ENCODE results near the gene OTOP3.

Gene OTOP3

GRCh38 chr17:74925242-74925641, 10.5 kb upstream of the OTOP3 start:
- H3K9me3 ChIP-seq (ENCODE audit: insufficient read depth, low read depth, low read length), result no peaks in the 10 kb centered on the region
- 0 out of 2 replicates have a peak, but pooled peaks cover 2% of the 10 kb centered on the region for H3K4me1 ChIP-seq (ENCODE audit: insufficient read depth, low read length)
- no peak overlapping the region for H3K4me3 ChIP-seq (ENCODE audit: low read length)
- no peak overlapping the region for H3K27ac ChIP-seq (ENCODE audit: low read depth, low read length)
- no peak overlapping the region for H3K9ac ChIP-seq (ENCODE audit: low read depth, low read length)
- peaks cover 87% of the 10 kb centered on the region for H3K27me3 ChIP-seq (ENCODE audit: insufficient read depth, low read length)
- WGBS, result 74% methylated on average over 3 of the region's 3 CpGs
- no peaks in the 10 kb centered on the region for H3K36me3 ChIP-seq (ENCODE audit: insufficient read depth, low read length)

GRCh38 chr17:74928786-74929185, 6.9 kb upstream of the OTOP3 start:
- no peaks in the 10 kb centered on the region for H3K9me3 ChIP-seq (ENCODE audit: insufficient read depth, low read depth, low read length)
- H3K27ac ChIP-seq (ENCODE audit: low read depth, low read length), result no peak overlapping the region
- 80% methylated on average over 6 of the region's 6 CpGs for WGBS
- 0 out of 2 replicates have a peak, but pooled peaks cover 2% of the 10 kb centered on the region for H3K4me1 ChIP-seq (ENCODE audit: insufficient read depth, low read length)
- H3K4me3 ChIP-seq (ENCODE audit: low read length), result no peak overlapping the region
- peaks cover 78% of the 10 kb centered on the region for H3K27me3 ChIP-seq (ENCODE audit: insufficient read depth, low read length)
- no peaks in the 10 kb centered on the region for H3K36me3 ChIP-seq (ENCODE audit: insufficient read depth, low read length)
- H3K9ac ChIP-seq (ENCODE audit: low read depth, low read length), result no peak overlapping the region

GRCh38 chr17:74930535-74931036, 5.1 kb upstream of the OTOP3 start:
- no peak overlapping the region for H3K9ac ChIP-seq (ENCODE audit: low read depth, low read length)
- no peak overlapping the region for H3K27ac ChIP-seq (ENCODE audit: low read depth, low read length)
- H3K36me3 ChIP-seq (ENCODE audit: insufficient read depth, low read length), result no peaks in the 10 kb centered on the region
- H3K4me1 ChIP-seq (ENCODE audit: insufficient read depth, low read length), result no peaks in the 10 kb centered on the region
- no peak overlapping the region for H3K4me3 ChIP-seq (ENCODE audit: low read length)
- H3K27me3 ChIP-seq (ENCODE audit: insufficient read depth, low read length), result peaks cover 78% of the 10 kb centered on the region
- WGBS, result 92% methylated on average over 24 of the region's 24 CpGs
- no peaks in the 10 kb centered on the region for H3K9me3 ChIP-seq (ENCODE audit: insufficient read depth, low read depth, low read length)

- Histone ChIP-seq H3K9ac (ENCODE audit: low read depth, low read length) (no peak overlapping the region), H3K4me3 (ENCODE audit: low read length) (peak overlapping the region; percentile 44), H3K4me1 (ENCODE audit: insufficient read depth, low read length) (no peaks in the 10 kb centered on the region), H3K36me3 (ENCODE audit: insufficient read depth, low read length) (no peaks in the 10 kb centered on the region), H3K9me3 (ENCODE audit: insufficient read depth, low read depth, low read length) (no peaks in the 10 kb centered on the region), H3K27me3 (ENCODE audit: insufficient read depth, low read length) (peaks cover 82% of the 10 kb centered on the region), H3K27ac (ENCODE audit: low read depth, low read length) (no peak overlapping the region)
- WGBS, result 59% methylated on average over 3 of the region's 3 CpGs
These were observed 650 bp upstream of the OTOP3 start for GRCh38 chr17:74935048-74935447.

- no peak overlapping the region for H3K27ac ChIP-seq (ENCODE audit: low read depth, low read length)
- peak overlapping the region; percentile 44; the same call in 1 of the 2 replicates for H3K4me3 ChIP-seq (ENCODE audit: low read length)
- H3K9me3 ChIP-seq (ENCODE audit: insufficient read depth, low read depth, low read length), result no peaks in the 10 kb centered on the region
- no peaks in the 10 kb centered on the region for H3K4me1 ChIP-seq (ENCODE audit: insufficient read depth, low read length)
- peaks cover 86% of the 10 kb centered on the region for H3K27me3 ChIP-seq (ENCODE audit: insufficient read depth, low read length)
- 27% methylated on average over 12 of the region's 12 CpGs for WGBS
- no peak overlapping the region for H3K9ac ChIP-seq (ENCODE audit: low read depth, low read length)
- H3K36me3 ChIP-seq (ENCODE audit: insufficient read depth, low read length), result no peaks in the 10 kb centered on the region
These were observed 737 bp downstream of the OTOP3 start for GRCh38 chr17:74936470-74936799.

GRCh38 chr17:74937064-74938051, 1.7 kb downstream of the OTOP3 start:
- H3K4me3 ChIP-seq (ENCODE audit: low read length), result no peak overlapping the region
- no peak overlapping the region for H3K27ac ChIP-seq (ENCODE audit: low read depth, low read length)
- WGBS, result 50% methylated on average over 11 of the region's 11 CpGs
- no peaks in the 10 kb centered on the region for H3K4me1 ChIP-seq (ENCODE audit: insufficient read depth, low read length)
- no peak overlapping the region for H3K9ac ChIP-seq (ENCODE audit: low read depth, low read length)
- peaks cover 88% of the 10 kb centered on the region for H3K27me3 ChIP-seq (ENCODE audit: insufficient read depth, low read length)
- no peaks in the 10 kb centered on the region for H3K9me3 ChIP-seq (ENCODE audit: insufficient read depth, low read depth, low read length)
- no peaks in the 10 kb centered on the region for H3K36me3 ChIP-seq (ENCODE audit: insufficient read depth, low read length)

GRCh38 chr17:74938194-74938950, 2.7 kb downstream of the OTOP3 start:
- H3K4me1 ChIP-seq (ENCODE audit: insufficient read depth, low read length), result no peaks in the 10 kb centered on the region
- H3K9ac ChIP-seq (ENCODE audit: low read depth, low read length), result no peak overlapping the region
- WGBS, result 64% methylated on average over 8 of the region's 8 CpGs
- H3K36me3 ChIP-seq (ENCODE audit: insufficient read depth, low read length), result no peaks in the 10 kb centered on the region
- H3K4me3 ChIP-seq (ENCODE audit: low read length), result no peak overlapping the region
- H3K27ac ChIP-seq (ENCODE audit: low read depth, low read length), result no peak overlapping the region
- H3K27me3 ChIP-seq (ENCODE audit: insufficient read depth, low read length), result peaks cover 78% of the 10 kb centered on the region
- no peaks in the 10 kb centered on the region for H3K9me3 ChIP-seq (ENCODE audit: insufficient read depth, low read depth, low read length)

- Histone ChIP-seq H3K36me3 (ENCODE audit: insufficient read depth, low read length) (no peaks in the 10 kb centered on the region), H3K4me3 (ENCODE audit: low read length) (no peak overlapping the region), H3K9me3 (ENCODE audit: insufficient read depth, low read depth, low read length) (no peaks in the 10 kb centered on the region), H3K9ac (ENCODE audit: low read depth, low read length) (no peak overlapping the region), H3K27ac (ENCODE audit: low read depth, low read length) (no peak overlapping the region), H3K27me3 (ENCODE audit: insufficient read depth, low read length) (peaks cover 66% of the 10 kb centered on the region), H3K4me1 (ENCODE audit: insufficient read depth, low read length) (peaks cover 5% of the 10 kb centered on the region; the same call in 1 of the 2 replicates)
- 61% methylated on average over 8 of the region's 8 CpGs for WGBS
These were observed 3.8 kb downstream of the OTOP3 start for GRCh38 chr17:74939534-74939933.

- peaks cover 52% of the 10 kb centered on the region for H3K27me3 ChIP-seq (ENCODE audit: insufficient read depth, low read length)
- H3K9me3 ChIP-seq (ENCODE audit: insufficient read depth, low read depth, low read length), result no peaks in the 10 kb centered on the region
These were observed 5.5 kb downstream of the OTOP3 start for GRCh38 chr17:74941128-74941725.

GRCh38 chr17:74943808-74944522, 8.3 kb downstream of the OTOP3 start:
- Histone ChIP-seq H3K36me3 (ENCODE audit: insufficient read depth, low read length) (no peaks in the 10 kb centered on the region), H3K9me3 (ENCODE audit: insufficient read depth, low read depth, low read length) (no peaks in the 10 kb centered on the region), H3K4me3 (ENCODE audit: low read length) (no peak overlapping the region), H3K4me1 (ENCODE audit: insufficient read depth, low read length) (peaks cover 5% of the 10 kb centered on the region; the same call in 1 of the 2 replicates), H3K9ac (ENCODE audit: low read depth, low read length) (no peak overlapping the region), H3K27me3 (ENCODE audit: insufficient read depth, low read length) (peaks cover 24% of the 10 kb centered on the region), H3K27ac (ENCODE audit: low read depth, low read length) (no peak overlapping the region)
- WGBS, result 75% methylated on average over 13 of the region's 13 CpGs

More at GRCh38 chr17:74941128-74941725, 5.5 kb downstream of the OTOP3 start:
- H3K4me1 ChIP-seq (ENCODE audit: insufficient read depth, low read length), result peaks cover 5% of the 10 kb centered on the region; the same call in 1 of the 2 replicates
- H3K36me3 ChIP-seq (ENCODE audit: insufficient read depth, low read length), result no peaks in the 10 kb centered on the region
- whole genome bisulfite sequencing, result 90% methylated on average over 21 of the region's 21 CpGs
- H3K27ac ChIP-seq (ENCODE audit: low read depth, low read length), result no peak overlapping the region
- H3K4me3 ChIP-seq (ENCODE audit: low read length), result no peak overlapping the region
- no peak overlapping the region for H3K9ac ChIP-seq (ENCODE audit: low read depth, low read length)

All from HUES64 (cell line).